Measurements from ENCODE around the gene FCHSD2.
"Not testable (repeated sequence)": the region's sequence is repeated elsewhere in the genome, so short reads cannot be mapped to it uniquely, and the experiment has no call there.

The FCHSD2 gene

DNA sequence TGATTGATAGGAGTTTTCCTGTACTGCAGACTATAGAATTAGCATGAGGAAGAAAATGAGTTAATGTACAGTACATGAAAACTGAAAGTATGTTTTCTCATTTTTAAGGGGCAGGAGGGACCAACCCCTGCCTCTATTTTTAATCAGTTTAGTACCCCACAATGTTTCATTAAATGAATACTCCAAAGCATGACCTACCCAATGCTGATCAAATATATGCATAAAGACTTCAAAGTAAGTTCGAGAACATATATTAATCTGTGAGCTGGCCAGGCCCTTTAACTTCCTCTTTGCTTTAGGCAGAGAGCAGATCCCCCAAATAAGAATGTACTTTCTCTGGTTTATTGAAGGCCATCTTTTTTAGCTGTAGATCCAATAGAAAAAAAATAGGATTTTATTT, 161.0 kb downstream of the FCHSD2 start:
- H3K4me3 ChIP-seq (ENCODE audit: low read depth, low read length) = no peak overlapping the region
- TF ChIP-seq, protein P1, sequence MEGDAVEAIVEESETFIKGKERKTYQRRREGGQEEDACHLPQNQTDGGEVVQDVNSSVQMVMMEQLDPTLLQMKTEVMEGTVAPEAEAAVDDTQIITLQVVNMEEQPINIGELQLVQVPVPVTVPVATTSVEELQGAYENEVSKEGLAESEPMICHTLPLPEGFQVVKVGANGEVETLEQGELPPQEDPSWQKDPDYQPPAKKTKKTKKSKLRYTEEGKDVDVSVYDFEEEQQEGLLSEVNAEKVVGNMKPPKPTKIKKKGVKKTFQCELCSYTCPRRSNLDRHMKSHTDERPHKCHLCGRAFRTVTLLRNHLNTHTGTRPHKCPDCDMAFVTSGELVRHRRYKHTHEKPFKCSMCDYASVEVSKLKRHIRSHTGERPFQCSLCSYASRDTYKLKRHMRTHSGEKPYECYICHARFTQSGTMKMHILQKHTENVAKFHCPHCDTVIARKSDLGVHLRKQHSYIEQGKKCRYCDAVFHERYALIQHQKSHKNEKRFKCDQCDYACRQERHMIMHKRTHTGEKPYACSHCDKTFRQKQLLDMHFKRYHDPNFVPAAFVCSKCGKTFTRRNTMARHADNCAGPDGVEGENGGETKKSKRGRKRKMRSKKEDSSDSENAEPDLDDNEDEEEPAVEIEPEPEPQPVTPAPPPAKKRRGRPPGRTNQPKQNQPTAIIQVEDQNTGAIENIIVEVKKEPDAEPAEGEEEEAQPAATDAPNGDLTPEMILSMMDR (IDR thresholded peaks at IDR 0.05; ENCODE audit: borderline replicate concordance, insufficient read depth, low read depth, low read length) = no peak

DNA sequence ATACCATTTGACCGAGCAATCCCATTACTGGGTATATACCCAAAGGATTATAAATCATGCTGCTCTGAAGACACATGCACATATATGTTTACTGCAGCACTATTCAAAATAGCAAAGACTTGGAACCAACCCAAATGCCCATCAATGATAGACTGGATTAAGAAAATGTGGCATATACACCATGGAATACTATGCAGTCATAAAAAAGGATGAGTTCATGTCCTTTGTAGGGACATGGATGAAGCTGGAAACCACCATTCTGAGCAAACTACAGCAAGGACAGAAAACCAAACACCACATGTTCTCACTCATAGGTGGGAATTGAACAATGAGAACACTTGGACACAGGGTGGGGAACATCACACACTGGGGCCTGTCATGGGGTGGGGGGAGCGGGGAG, 164.3 kb downstream of the FCHSD2 start:
- H3K4me3 ChIP-seq (ENCODE audit: low read depth, low read length) = not testable (repeated sequence)

DNA sequence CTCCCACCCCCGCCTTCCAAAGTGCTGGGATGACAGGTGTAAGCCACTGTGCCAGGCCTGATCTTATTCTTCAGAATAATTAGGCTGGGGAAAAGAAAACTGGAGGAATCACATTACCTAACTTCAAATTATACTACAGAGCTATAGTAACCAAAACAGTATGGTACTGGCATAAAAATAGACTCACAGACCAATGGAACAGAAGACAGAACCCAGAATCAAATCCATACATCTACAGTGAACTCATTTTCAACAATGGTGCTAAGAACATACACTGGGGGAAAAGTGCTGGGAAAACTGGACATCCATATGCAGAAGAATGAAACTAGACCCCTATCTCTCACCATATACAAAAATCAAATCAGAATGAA, 165.6 kb downstream of the FCHSD2 start:
- H3K4me3 ChIP-seq (ENCODE audit: low read depth, low read length) = not testable (repeated sequence)

DNA sequence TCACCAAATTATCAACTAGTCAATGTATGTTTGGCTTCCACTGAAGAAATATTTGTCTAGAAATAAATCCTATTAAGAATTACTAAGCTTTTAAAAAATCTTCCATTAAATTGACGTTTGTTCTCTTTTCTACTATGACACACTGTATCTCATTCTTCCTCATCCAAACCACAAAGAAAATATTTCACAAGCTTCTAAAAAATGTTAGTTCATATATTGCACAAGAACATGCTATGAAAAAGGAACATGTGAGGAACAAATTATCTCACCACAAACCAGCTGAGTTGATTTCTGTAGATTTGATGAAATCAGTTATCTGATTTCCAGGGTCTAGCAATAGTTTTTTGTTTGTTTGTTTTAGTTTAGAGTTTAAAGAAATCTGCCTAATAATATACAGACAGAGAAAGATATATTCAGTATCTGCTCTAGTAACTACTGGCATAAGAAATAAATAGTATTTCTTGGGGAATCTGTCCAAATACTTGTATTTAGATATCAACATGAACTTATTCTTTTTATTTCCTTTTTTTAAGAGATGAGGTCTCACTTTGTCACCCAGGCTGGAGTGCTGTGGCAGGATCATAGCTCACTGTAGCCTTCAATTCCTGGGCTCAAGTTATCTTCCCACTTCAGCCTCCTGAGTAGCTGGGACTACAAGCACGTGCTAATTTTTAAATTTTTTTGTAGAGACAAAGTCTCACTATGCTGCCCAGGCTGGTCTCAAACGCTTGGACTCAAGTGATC, 166.2 kb downstream of the FCHSD2 start:
- TF ChIP-seq, protein P1 (IDR thresholded peaks at IDR 0.05; ENCODE audit: borderline replicate concordance, insufficient read depth, low read depth, low read length) = no peak
- no peak overlapping the region for H3K4me3 ChIP-seq (ENCODE audit: low read depth, low read length)

DNA sequence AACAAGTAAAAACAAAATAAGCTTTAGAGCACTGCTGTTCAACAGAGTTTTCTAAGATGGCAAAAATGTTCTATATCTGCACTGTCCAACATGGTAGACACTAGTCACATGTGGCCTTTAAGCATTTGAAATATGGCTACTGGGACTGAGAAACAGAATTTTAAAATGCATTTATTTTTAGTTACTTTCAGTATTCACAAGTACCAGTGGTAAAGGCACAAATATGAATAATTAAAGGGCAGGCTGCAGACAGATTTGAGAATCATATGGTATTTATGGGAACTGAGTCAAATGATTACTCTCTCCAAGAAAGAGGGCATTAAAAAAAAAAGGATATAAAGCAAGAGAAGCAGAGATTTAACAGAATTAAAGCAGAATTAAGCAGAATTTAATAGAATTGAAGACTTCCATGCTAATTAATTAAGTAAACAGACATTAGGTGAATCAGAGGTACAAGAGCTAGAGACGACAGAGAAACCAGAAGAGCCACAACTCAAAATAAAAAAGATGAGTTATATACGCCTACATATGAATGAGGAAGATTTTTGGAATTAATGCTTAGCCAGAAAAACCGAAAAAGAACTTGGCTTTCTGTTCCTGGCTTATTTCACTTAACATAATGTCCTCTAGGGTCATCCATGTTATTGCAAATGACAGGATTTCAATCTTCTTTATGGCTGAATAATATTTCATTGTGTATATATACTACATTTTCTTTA, 167.5 kb downstream of the FCHSD2 start:
- TF ChIP-seq, protein P1 (IDR thresholded peaks at IDR 0.05; ENCODE audit: borderline replicate concordance, insufficient read depth, low read depth, low read length) = no peak
- no peak overlapping the region for H3K4me3 ChIP-seq (ENCODE audit: low read depth, low read length)

DNA sequence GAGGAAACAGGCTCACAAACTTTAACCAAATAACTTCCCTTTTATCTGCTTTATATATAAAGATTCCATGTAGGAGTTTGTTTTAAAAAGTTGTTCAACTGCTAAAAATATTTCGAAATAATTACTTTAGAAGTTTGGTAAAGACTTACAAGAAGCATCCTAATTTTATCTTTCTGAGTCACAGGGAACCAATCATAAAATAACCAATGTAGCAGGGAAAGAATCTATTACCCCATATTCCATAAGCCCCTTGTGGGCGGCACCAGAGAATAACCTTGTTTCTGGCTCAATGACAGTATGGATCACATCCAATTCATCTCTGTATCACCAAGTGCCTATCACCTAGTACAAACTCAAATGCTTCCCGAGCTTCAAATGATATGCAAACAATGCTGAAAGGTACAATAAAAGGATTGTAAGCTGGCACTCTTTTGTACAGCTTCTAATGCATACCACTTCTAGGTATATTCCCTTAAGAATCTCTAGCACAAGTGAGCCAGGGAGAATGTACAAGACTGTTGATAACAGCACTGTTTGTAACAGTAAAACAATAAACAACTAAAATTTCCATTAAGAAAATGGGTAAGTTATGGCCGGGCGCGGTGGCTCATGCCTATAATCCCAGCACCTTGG, 169.5 kb downstream of the FCHSD2 start:
- TF ChIP-seq, protein P1 (IDR thresholded peaks at IDR 0.05; ENCODE audit: borderline replicate concordance, insufficient read depth, low read depth, low read length) = no peak
- no peak overlapping the region for H3K4me3 ChIP-seq (ENCODE audit: low read depth, low read length)

DNA sequence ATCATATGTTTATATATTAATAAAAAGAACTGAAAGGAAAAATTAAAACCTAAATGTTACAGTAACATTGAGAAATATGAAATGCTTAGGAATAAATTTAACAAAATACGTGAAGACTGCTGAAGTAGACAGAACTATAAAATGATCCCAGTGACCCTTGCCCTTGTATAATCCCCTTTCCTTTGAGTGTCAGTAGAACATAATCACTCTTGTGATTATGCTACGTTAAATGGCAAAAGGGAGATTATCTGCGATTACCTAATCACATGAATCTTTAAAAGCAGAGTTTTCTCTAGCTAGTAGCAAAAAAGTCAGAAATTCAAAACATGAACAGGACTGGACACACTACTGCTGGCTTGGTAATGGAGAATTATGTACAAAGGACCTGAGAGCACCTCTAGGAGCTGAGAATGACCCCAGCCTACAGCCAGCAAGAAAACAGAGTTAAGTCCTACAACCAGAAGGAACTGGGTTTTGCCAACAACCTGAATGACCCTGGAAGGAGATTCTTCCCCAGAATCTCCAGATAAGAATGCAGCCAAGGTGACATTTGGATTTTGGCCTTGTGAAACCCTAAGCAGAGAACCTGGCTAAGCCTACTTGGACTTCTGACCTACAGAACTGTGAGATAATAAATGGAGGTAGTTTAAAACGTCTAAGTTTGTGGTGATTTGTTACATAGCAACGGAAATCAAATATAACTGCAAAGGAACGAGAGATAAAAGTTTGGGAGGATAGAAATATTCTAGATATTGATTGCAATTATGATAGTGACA, 170.7 kb downstream of the FCHSD2 start:
- H3K4me3 ChIP-seq (ENCODE audit: low read depth, low read length) = no peak overlapping the region
- TF ChIP-seq, protein P1 (IDR thresholded peaks at IDR 0.05; ENCODE audit: borderline replicate concordance, insufficient read depth, low read depth, low read length) = no peak
